Stomach (tissue), 4 donors: ENCODE measurements around the gene LRIG3.

Experiments
- EP300 ChIP-seq: sonication (generic); formaldehyde crosslinking; IDR thresholded peaks from one replicate; pipeline ENCODE4 v1.6.1; 2017; ENCODE audit warnings: antibody characterized with exemption
- POLR2A ChIP-seq, 4 donors: fragments of 450-650 bp; IDR thresholded peaks; one replicate each; pipeline ENCODE4 v1.6.1; 2016; ENCODE audit warnings: antibody characterized with exemption in 4 of 4, control low read depth in 2 of 4, mild to moderate bottlenecking in 1 of 4, moderate library complexity in 1 of 4
- POLR2AphosphoS5 ChIP-seq, 3 donors: sonication (generic); formaldehyde crosslinking; IDR thresholded peaks; one replicate each; pipeline ENCODE4 v1.6.1; 2016; ENCODE audit warnings: antibody characterized with exemption in 3 of 3
- TF ChIP-seq, protein P1 (sequence below), 7 experiments: fragments of 450-650 bp in 4 of 7; fragments of 200-600 bp in 3 of 7; sonication (generic) in 3 of 7; IDR thresholded peaks; one replicate each; pipeline ENCODE4 v1.5.1; 2016 to 2019; ENCODE audit warnings: antibody characterized with exemption in 7 of 7, control low read depth in 2 of 7, mild to moderate bottlenecking in 1 of 7

DNA sequence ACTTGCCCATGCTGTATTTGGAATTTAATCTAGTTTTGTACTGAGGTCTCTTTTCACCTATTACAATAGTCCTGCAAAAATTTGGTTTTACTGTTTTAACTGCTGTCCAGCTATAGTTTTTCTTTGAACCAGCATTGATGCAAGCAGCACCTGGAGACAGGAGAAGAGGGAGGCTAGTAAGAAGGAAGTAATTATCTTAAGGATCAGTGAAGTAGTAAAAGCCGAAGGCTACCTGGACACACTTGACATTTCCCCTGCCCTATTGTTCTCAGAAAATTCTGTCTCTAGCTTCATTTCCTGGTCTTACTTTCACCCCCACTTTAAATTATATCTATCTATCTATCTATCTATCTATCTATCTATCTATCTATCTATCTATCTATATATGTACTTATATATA, 43.5 kb upstream of the LRIG3 start:
- TF ChIP-seq POLR2A (IDR thresholded peaks at IDR 0.05) (no peak), POLR2AphosphoS5 (IDR thresholded peaks at IDR 0.05) (no peak), EP300 (no peak)
- TF ChIP-seq, protein P1, sequence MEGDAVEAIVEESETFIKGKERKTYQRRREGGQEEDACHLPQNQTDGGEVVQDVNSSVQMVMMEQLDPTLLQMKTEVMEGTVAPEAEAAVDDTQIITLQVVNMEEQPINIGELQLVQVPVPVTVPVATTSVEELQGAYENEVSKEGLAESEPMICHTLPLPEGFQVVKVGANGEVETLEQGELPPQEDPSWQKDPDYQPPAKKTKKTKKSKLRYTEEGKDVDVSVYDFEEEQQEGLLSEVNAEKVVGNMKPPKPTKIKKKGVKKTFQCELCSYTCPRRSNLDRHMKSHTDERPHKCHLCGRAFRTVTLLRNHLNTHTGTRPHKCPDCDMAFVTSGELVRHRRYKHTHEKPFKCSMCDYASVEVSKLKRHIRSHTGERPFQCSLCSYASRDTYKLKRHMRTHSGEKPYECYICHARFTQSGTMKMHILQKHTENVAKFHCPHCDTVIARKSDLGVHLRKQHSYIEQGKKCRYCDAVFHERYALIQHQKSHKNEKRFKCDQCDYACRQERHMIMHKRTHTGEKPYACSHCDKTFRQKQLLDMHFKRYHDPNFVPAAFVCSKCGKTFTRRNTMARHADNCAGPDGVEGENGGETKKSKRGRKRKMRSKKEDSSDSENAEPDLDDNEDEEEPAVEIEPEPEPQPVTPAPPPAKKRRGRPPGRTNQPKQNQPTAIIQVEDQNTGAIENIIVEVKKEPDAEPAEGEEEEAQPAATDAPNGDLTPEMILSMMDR (IDR thresholded peaks at IDR 0.05): no peak
